Activated naive CD8-positive, alpha-beta T cell (primary cell): ENCODE measurements around the gene LARGE1.

Experiments
- H3K27ac Mint-ChIP-seq: one replicate; pipeline ENCODE4 v1.8.0; 2021; ENCODE audit warnings: mixed read lengths
- H3K27me3 Mint-ChIP-seq: one replicate; pipeline ENCODE4 v1.8.0; 2021; ENCODE audit warnings: mixed read lengths
- H3K36me3 Mint-ChIP-seq: one replicate; pipeline ENCODE4 v1.8.0; 2021; ENCODE audit warnings: mixed read lengths
- H3K4me1 Mint-ChIP-seq: one replicate; pipeline ENCODE4 v1.8.0; 2021; ENCODE audit warnings: low read depth, mixed read lengths
- H3K4me3 Mint-ChIP-seq: one replicate; pipeline ENCODE4 v1.8.0; 2021; ENCODE audit warnings: mild to moderate bottlenecking, mixed read lengths
- H3K9me3 Mint-ChIP-seq: one replicate; pipeline ENCODE4 v1.8.0; 2021; ENCODE audit warnings: low read depth, mixed read lengths

The LARGE1 gene

DNA sequence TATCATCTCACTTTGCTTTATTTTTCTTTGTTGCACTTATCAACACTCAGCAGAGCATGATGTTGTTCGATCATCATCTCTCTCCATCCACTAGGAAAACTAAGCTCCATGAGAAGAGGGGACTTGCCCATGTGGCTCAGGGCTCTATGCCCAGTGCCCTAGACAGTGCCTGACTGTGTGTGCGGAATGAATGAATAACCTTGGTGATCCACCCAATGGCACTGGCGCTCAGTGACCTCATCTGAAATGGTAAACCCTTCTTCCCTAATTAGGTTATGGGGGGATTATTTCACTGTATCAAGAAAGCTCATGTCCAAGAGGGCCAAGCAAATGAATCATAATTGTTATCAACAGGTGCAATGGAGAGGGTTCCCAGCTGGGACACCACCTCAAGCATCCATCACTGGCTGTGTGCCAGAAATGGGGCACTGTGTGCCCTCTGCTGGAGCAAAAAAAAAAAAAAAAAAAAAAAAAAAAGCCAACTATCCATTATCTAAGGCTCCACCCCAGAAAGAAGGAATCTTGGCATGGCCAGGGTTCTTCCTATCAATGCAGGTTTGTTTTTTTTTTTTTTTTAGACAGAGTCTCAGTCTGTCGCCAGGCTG lies 172.6 kb downstream of the LARGE1 start:
- Mint-ChIP-seq H3K9me3 (peaks cover 8% of the 10 kb centered on the region), H3K4me1 (no peaks in the 10 kb centered on the region), H3K27ac (no peak overlapping the region), H3K4me3 (no peak overlapping the region), H3K27me3 (peaks cover 2% of the 10 kb centered on the region), H3K36me3 (peaks cover 3% of the 10 kb centered on the region)

DNA sequence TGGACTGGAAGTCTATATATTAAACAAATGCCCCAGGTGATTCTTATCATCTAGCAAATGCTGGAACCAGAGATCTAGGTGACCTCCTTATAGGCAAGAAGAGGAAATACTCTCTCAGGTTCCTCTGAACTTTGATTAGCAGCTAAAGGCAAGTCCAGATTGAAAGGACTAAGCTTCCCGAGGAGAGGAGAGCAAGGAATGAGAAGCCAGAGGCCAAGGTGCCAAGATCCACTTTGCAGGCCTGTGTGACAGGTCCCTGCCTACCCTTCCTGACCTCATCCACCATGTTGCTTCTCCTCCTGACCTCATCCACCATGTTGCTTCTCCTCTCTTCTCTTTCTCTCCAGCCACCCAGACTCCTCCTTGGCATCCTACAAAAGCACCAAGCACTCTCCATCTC lies 173.2 kb downstream of the LARGE1 start:
- H3K9me3 Mint-ChIP-seq: peaks cover 8% of the 10 kb centered on the region
- H3K27me3 Mint-ChIP-seq: peaks cover 2% of the 10 kb centered on the region
- H3K4me1 Mint-ChIP-seq: no peaks in the 10 kb centered on the region
- peaks cover 3% of the 10 kb centered on the region for H3K36me3 Mint-ChIP-seq
- H3K4me3 Mint-ChIP-seq: no peak overlapping the region
- no peak overlapping the region for H3K27ac Mint-ChIP-seq

- Mint-ChIP-seq H3K4me1 (no peaks in the 10 kb centered on the region), H3K4me3 (no peak overlapping the region), H3K27me3 (peaks cover 2% of the 10 kb centered on the region), H3K36me3 (peaks cover 3% of the 10 kb centered on the region), H3K9me3 (peaks cover 8% of the 10 kb centered on the region), H3K27ac (no peak overlapping the region)
Measured at GRCh38 chr22:33746501-33746928, 173.8 kb downstream of the LARGE1 start.

- H3K9me3 Mint-ChIP-seq: peaks cover 8% of the 10 kb centered on the region
- no peak overlapping the region for H3K4me3 Mint-ChIP-seq
- no peak overlapping the region for H3K27ac Mint-ChIP-seq
- peaks cover 2% of the 10 kb centered on the region for H3K27me3 Mint-ChIP-seq
- H3K4me1 Mint-ChIP-seq: no peaks in the 10 kb centered on the region
- peaks cover 3% of the 10 kb centered on the region for H3K36me3 Mint-ChIP-seq
Measured at GRCh38 chr22:33745501-33745900, 174.8 kb downstream of the LARGE1 start.

DNA sequence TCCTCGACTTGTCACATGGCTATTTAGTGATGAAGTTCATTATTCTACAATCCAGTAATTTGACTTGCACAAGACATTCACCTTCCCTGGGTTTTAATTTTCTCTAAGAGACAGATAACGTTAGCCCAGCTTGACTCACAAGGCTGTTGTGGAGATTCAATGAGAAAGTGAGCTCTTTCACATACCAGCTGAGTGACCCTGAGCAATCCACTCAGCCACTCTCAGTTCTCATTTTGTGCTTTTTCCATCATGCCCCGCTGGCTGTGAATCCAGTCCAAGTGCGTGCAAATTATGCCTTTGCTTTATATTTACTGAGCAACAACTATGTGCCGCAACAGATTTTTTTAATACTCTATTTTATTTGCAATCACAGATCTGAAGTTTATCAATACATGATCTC lies 176.5 kb downstream of the LARGE1 start:
- Mint-ChIP-seq H3K27me3 (no peaks in the 10 kb centered on the region), H3K4me3 (no peak overlapping the region), H3K4me1 (no peaks in the 10 kb centered on the region), H3K36me3 (peaks cover 3% of the 10 kb centered on the region), H3K27ac (no peak overlapping the region), H3K9me3 (peaks cover 3% of the 10 kb centered on the region)

- Mint-ChIP-seq H3K27me3 (no peaks in the 10 kb centered on the region), H3K4me1 (no peaks in the 10 kb centered on the region), H3K9me3 (no peaks in the 10 kb centered on the region), H3K4me3 (no peak overlapping the region), H3K27ac (no peak overlapping the region), H3K36me3 (peaks cover 3% of the 10 kb centered on the region)
Measured at GRCh38 chr22:33741025-33741424, 179.3 kb downstream of the LARGE1 start.

GRCh38 chr22:33739516-33739915 lies 180.8 kb downstream of the LARGE1 start:
- Mint-ChIP-seq H3K4me1 (no peaks in the 10 kb centered on the region), H3K4me3 (no peak overlapping the region), H3K27ac (no peak overlapping the region), H3K36me3 (peaks cover 3% of the 10 kb centered on the region), H3K27me3 (no peaks in the 10 kb centered on the region), H3K9me3 (no peaks in the 10 kb centered on the region)

GRCh38 chr22:33737662-33738061 lies 182.6 kb downstream of the LARGE1 start:
- H3K4me1 Mint-ChIP-seq: no peaks in the 10 kb centered on the region
- no peaks in the 10 kb centered on the region for H3K27me3 Mint-ChIP-seq
- H3K36me3 Mint-ChIP-seq: no peaks in the 10 kb centered on the region
- H3K4me3 Mint-ChIP-seq: no peak overlapping the region
- H3K27ac Mint-ChIP-seq: no peak overlapping the region
- no peaks in the 10 kb centered on the region for H3K9me3 Mint-ChIP-seq

DNA sequence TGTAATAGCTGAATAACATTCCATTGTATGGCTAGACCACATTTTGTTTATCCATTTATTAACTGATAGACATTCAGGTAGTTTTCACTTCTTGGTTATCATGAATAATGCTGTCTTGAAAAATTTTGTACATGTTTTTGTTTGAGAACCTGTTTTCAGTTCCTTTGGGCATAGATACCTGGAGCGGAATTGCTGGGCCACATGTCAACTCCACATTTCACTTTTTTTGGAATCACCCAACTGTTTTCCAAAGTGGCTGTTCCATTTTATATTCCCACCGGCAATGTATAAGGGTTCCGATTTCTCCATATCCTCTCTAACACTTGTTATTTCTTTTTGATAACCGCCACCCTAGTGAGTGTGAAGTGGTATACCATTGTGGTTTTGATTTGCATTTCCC lies 184.3 kb downstream of the LARGE1 start:
- Mint-ChIP-seq H3K27ac (no peak overlapping the region), H3K9me3 (no peaks in the 10 kb centered on the region), H3K27me3 (no peaks in the 10 kb centered on the region), H3K4me3 (no peak overlapping the region), H3K4me1 (no peaks in the 10 kb centered on the region), H3K36me3 (no peaks in the 10 kb centered on the region)

DNA sequence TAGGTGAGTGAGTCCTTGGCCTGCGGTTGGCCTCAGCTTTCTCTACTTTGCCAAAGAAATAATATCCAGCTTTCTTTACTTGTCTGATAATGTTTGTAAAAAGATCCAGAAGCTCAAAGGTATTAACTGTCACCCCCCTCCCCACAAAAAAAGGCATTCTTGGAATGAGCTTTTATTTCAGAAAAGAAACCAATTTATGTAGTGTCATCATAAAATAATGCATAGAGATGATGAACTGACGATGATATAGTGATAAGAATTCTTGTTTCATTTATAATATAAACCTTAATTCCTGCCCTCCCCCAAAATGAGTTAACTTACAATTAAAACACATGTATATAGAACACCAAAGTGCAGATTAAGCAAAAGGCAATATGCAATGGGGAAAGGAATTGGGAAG lies 191.4 kb downstream of the LARGE1 start:
- Mint-ChIP-seq H3K9me3 (no peaks in the 10 kb centered on the region), H3K27me3 (peaks cover 2% of the 10 kb centered on the region), H3K27ac (no peak overlapping the region)

DNA sequence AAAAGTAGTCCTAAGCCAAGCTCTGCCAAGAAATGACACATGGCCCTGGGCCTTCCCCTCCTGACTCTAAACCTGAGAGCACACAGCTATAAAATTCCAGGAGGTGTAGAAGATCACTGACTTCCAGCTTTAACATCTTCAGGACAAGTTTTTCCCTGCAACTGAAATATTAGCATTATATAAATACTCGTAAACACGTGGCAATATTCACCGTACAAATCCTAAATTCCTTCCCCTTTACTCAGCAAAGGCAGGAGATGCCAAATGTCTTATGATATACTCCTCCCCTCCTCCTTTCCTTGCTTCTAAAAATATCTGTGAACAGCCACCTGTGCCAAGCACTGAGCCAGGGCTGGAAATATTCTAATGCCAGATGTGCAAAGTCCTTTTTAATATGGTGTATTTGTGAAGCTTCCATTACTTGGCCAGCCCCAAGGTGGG lies 194.0 kb downstream of the LARGE1 start:
- H3K4me1 Mint-ChIP-seq: no peaks in the 10 kb centered on the region
- H3K9me3 Mint-ChIP-seq: no peaks in the 10 kb centered on the region
- peaks cover 2% of the 10 kb centered on the region for H3K27me3 Mint-ChIP-seq
- H3K36me3 Mint-ChIP-seq: no peaks in the 10 kb centered on the region
- no peak overlapping the region for H3K4me3 Mint-ChIP-seq
- H3K27ac Mint-ChIP-seq: no peak overlapping the region

More for the DNA sequence above, 191.4 kb downstream of the LARGE1 start:
- Mint-ChIP-seq H3K4me3 (no peak overlapping the region), H3K36me3 (no peaks in the 10 kb centered on the region), H3K4me1 (no peaks in the 10 kb centered on the region)

GRCh38 chr22:33723915-33724314 lies 196.4 kb downstream of the LARGE1 start:
- Mint-ChIP-seq H3K36me3 (no peaks in the 10 kb centered on the region), H3K9me3 (no peaks in the 10 kb centered on the region), H3K27ac (no peak overlapping the region), H3K27me3 (peaks cover 2% of the 10 kb centered on the region), H3K4me1 (no peaks in the 10 kb centered on the region), H3K4me3 (no peak overlapping the region)

DNA sequence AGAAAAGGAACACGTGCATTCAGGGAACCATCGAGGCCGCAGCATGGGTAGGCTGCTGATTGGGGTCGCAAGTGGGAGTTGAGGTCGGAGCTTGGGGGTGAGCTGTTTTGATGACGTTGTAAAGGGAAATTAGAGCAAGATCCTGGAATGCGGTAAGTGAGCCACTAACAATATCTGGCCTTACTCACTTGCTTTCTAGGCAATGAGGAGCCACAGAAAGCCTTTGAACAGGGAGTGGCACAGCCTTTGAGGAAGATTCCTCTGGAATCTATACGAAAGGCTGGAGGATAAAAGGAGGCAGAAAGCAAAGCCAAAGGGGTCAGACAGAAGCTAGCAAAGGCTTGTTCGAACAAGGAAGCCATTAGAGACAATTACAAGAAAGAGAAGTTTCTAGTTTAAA lies 197.5 kb downstream of the LARGE1 start:
- Mint-ChIP-seq H3K4me1 (no peaks in the 10 kb centered on the region), H3K36me3 (no peaks in the 10 kb centered on the region), H3K27ac (no peak overlapping the region), H3K4me3 (no peak overlapping the region), H3K9me3 (no peaks in the 10 kb centered on the region), H3K27me3 (peaks cover 2% of the 10 kb centered on the region)

- Mint-ChIP-seq H3K27me3 (no peaks in the 10 kb centered on the region), H3K36me3 (no peaks in the 10 kb centered on the region), H3K4me1 (no peaks in the 10 kb centered on the region), H3K9me3 (peaks cover 4% of the 10 kb centered on the region), H3K4me3 (no peak overlapping the region), H3K27ac (no peak overlapping the region)
Measured at GRCh38 chr22:33720166-33720878, 200.0 kb downstream of the LARGE1 start.

- Mint-ChIP-seq H3K4me1 (no peaks in the 10 kb centered on the region), H3K27me3 (no peaks in the 10 kb centered on the region), H3K27ac (no peak overlapping the region), H3K4me3 (no peak overlapping the region), H3K9me3 (peaks cover 8% of the 10 kb centered on the region), H3K36me3 (no peaks in the 10 kb centered on the region)
Measured at GRCh38 chr22:33717694-33718396, 202.4 kb downstream of the LARGE1 start.
